Tibial artery (tissue), 4 donors: Measurements from ENCODE around the gene CDX1.

Experiments
- DNase-seq, 2 donors: peaks; one replicate each; pipeline ENCODE4 v3.0.0-alpha.2; 2019
- H3K27ac ChIP-seq, 2 donors: fragments of 200-600 bp; sonication (generic) in 1 of 2; 1 replicate in 1 of 2; 2 replicates in 1 of 2; pipeline ENCODE4 v1.5.1; 2018 to 2019; ENCODE audit warnings: mild to moderate bottlenecking in 1 of 2
- H3K27me3 ChIP-seq, 2 donors: fragments of 200-600 bp; sonication (generic) in 1 of 2; one replicate each; pipeline versions ENCODE4 v1.5.1 to v1.6.0; 2016 to 2019
- H3K36me3 ChIP-seq, 3 donors: fragments of 200-600 bp; sonication (generic) in 2 of 3; one replicate each; pipeline ENCODE4 v1.5.1; 2016 to 2019; ENCODE audit warnings: mild to moderate bottlenecking in 2 of 3
- H3K4me1 ChIP-seq, 4 donors: fragments of 200-600 bp; sonication (generic) in 2 of 4; 1 replicate in 3 of 4; 2 replicates in 1 of 4; pipeline ENCODE4 v1.5.1; 2016 to 2019
- H3K4me3 ChIP-seq, 2 donors: fragments of 200-600 bp; sonication (generic) in 1 of 2; 1 replicate in 1 of 2; 2 replicates in 1 of 2; pipeline ENCODE4 v1.5.1; 2018 to 2019; ENCODE audit warnings: mild to moderate bottlenecking in 2 of 2
- H3K9me3 ChIP-seq, 3 donors: fragments of 200-600 bp; sonication (generic) in 1 of 3; one replicate each; pipeline ENCODE4 v1.5.1; 2016 to 2019
- CTCF ChIP-seq, 2 experiments: fragments of 200-600 bp in 1 of 2; fragments of 450-650 bp in 1 of 2; IDR thresholded peaks; one replicate each; pipeline ENCODE4 v1.5.1; 2017 to 2019; ENCODE audit warnings: antibody characterized with exemption in 2 of 2, mild to moderate bottlenecking in 1 of 2, moderate library complexity in 1 of 2
- intact Hi-C: fragments of 100-400 bp; cut with DNase I; formaldehyde crosslinking; loops from one replicate; pipeline ENCODE4 v1.15.0; 2023; ENCODE audit warnings: low total_unique reads

CDX1 gene

GRCh38 chr5:150209099-150209635, 42.6 kb downstream of the CDX1 start:
- Histone ChIP-seq H3K27me3 (no peaks in the 10 kb centered on the region), H3K9me3 (no peaks in the 10 kb centered on the region), H3K4me3 (peak overlapping the region; percentile 21 to 34), H3K4me1 (peaks cover 0 to 43% (median 21%) of the 10 kb centered on the region in 4 donors), H3K27ac (peak overlapping the region; percentile 77 to 82), H3K36me3 (no peaks in the 10 kb centered on the region)
- intact Hi-C loops = loop anchor here (2.0 kb wide), 1 partner anchor 28 kb away; no protein-coding TSS in a partner anchor
- TF ChIP-seq CTCF (IDR thresholded peaks at IDR 0.05) = peak in 1 of 2 experiments; percentile 3
- peak; percentile 75 to 94 for DNase-seq

GRCh38 chr5:150210644-150211043, 44.1 kb downstream of the CDX1 start:
- intact Hi-C loops = loop anchor here (2.0 to 5.0 kb wide), 2 partner anchors 50 to 208 kb away; partner anchors contain the start of genes HMGXB3 and TIGD6
- Histone ChIP-seq H3K9me3 (no peaks in the 10 kb centered on the region), H3K36me3 (no peaks in the 10 kb centered on the region), H3K4me3 (no peak overlapping the region), H3K27me3 (no peaks in the 10 kb centered on the region), H3K4me1 (peaks cover 0 to 54% (median 25%) of the 10 kb centered on the region in 4 donors), H3K27ac (peak overlapping the region; percentile 77 to 82)
- no peak for DNase-seq
- no peak for TF ChIP-seq CTCF (IDR thresholded peaks at IDR 0.05)

GRCh38 chr5:150211156-150212030, 44.8 kb downstream of the CDX1 start:
- H3K9me3 ChIP-seq = no peaks in the 10 kb centered on the region
- H3K36me3 ChIP-seq = no peaks in the 10 kb centered on the region
- no peaks in the 10 kb centered on the region for H3K27me3 ChIP-seq
- TF ChIP-seq CTCF (IDR thresholded peaks at IDR 0.05) = no peak
- H3K27ac ChIP-seq = peak overlapping the region; percentile 23 to 77
- H3K4me1 ChIP-seq = peaks cover 0 to 54% (median 27%) of the 10 kb centered on the region in 4 donors
- no peak overlapping the region for H3K4me3 ChIP-seq
- intact Hi-C loops = loop anchor here (2.0 to 5.0 kb wide), 2 partner anchors 51 to 209 kb away; partner anchors contain the start of genes HMGXB3 and TIGD6
- DNase-seq = no peak

GRCh38 chr5:150213530-150213929, 47.0 kb downstream of the CDX1 start:
- TF ChIP-seq CTCF (IDR thresholded peaks at IDR 0.05) = no peak
- peaks cover 0 to 55% (median 26%) of the 10 kb centered on the region in 4 donors for H3K4me1 ChIP-seq
- peak overlapping the region; percentile 66 to 77 for H3K27ac ChIP-seq
- no peaks in the 10 kb centered on the region for H3K27me3 ChIP-seq
- no peak for DNase-seq
- H3K9me3 ChIP-seq = no peaks in the 10 kb centered on the region
- intact Hi-C loops = loop anchor here (5.0 kb wide), 1 partner anchor 211 kb away; the partner anchor contains the start of genes HMGXB3 and TIGD6
- no peak overlapping the region for H3K4me3 ChIP-seq
- no peaks in the 10 kb centered on the region for H3K36me3 ChIP-seq

- H3K27ac ChIP-seq = peak overlapping the region; percentile 66 to 77
- no peaks in the 10 kb centered on the region for H3K36me3 ChIP-seq
- peaks cover 0 to 48% (median 20%) of the 10 kb centered on the region in 4 donors for H3K4me1 ChIP-seq
- H3K4me3 ChIP-seq = no peak overlapping the region
- TF ChIP-seq CTCF (IDR thresholded peaks at IDR 0.05) = peak; percentile 34 to 40
- intact Hi-C loops = loop anchor here (5.0 kb wide), 1 partner anchor 212 kb away; the partner anchor contains the start of genes HMGXB3 and TIGD6
- H3K27me3 ChIP-seq = no peaks in the 10 kb centered on the region
- no peaks in the 10 kb centered on the region for H3K9me3 ChIP-seq
- DNase-seq = peak; percentile 51 to 84
These were observed 47.7 kb downstream of the CDX1 start for GRCh38 chr5:150214289-150214688.
